NCI-H1105 treated with DMSO at 0.1 percent for 48 hours (cell line): ENCODE data around the gene C2.
"Not testable (repeated sequence)": the region's sequence is repeated elsewhere in the genome, so short reads cannot be mapped to it uniquely, and the experiment has no call there.

Experiments used
- DNase-seq: peaks from one replicate; lab custom pipeline; 2025; lab: John Stamatoyannopoulos, UW

Gene C2

GRCh38 chr6:31978831-31979230 lies 51.3 kb downstream of the C2 start:
- DNase-seq: no peak

- DNase-seq: no peak
Observed at GRCh38 chr6:31979238-31979898, 51.9 kb downstream of the C2 start.

- not testable (repeated sequence) for DNase-seq
Observed at GRCh38 chr6:31980195-31980876, 52.8 kb downstream of the C2 start.

- not testable (repeated sequence) for DNase-seq
Observed at GRCh38 chr6:31980998-31981397, 53.5 kb downstream of the C2 start.

GRCh38 chr6:31981744-31982143 lies 54.2 kb downstream of the C2 start, which contains the start of gene C4A:
Gene C4A (plus strand): TSS chr6:31982057. CDS start chr6:31982108, 51 bp downstream.
- DNase-seq: not testable (repeated sequence)

GRCh38 chr6:31989363-31989762 lies 61.8 kb downstream of the C2 start:
- not testable (repeated sequence) for DNase-seq

- not testable (repeated sequence) for DNase-seq
Observed at GRCh38 chr6:31994421-31994820, 66.9 kb downstream of the C2 start.
